ENCODE measurements around the gene ZXDA. TPM values are rescaled to one million over a fixed set of nuclear protein-coding genes. Genes with fewer than 3 reads are reported as not detected.

Gene ZXDA
- total RNA-seq, 1 experiment from 2014 or later = 4.0 TPM

GRCh38 chrX:57900975-57901374, 9.3 kb downstream of the ZXDA start:
- BruUV-seq (replicated peaks) = no TSS peak
- no peak for DNase-seq
- Mint-ChIP-seq H3K9me3 (ENCODE audit: low read depth, unreplicated experiment) (no peaks in the 10 kb centered on the region), H3K27ac (ENCODE audit: unreplicated experiment) (no peak overlapping the region), H3K4me1 (ENCODE audit: low read depth, unreplicated experiment) (peaks cover 1% of the 10 kb centered on the region), H3K27me3 (ENCODE audit: unreplicated experiment) (no peaks in the 10 kb centered on the region), H3K4me3 (ENCODE audit: low read depth, unreplicated experiment) (no peak overlapping the region), H3K36me3 (ENCODE audit: insufficient read depth, unreplicated experiment) (no peaks in the 10 kb centered on the region)
- intact Hi-C loops (cut with micrococcal nuclease; ENCODE audit: unreplicated experiment) = no loop called here
- TF ChIP-seq CTCF (IDR thresholded peaks at IDR 0.05; ENCODE audit: unreplicated experiment) = no peak
- CTCF ChIA-PET = no interaction called here

- BruUV-seq (replicated peaks) = no TSS peak
- no peaks in the 10 kb centered on the region for H3K27me3 Mint-ChIP-seq (ENCODE audit: unreplicated experiment)
- intact Hi-C loops (cut with micrococcal nuclease; ENCODE audit: unreplicated experiment) = no loop called here
- no peak for TF ChIP-seq CTCF (IDR thresholded peaks at IDR 0.05; ENCODE audit: unreplicated experiment)
- H3K36me3 Mint-ChIP-seq (ENCODE audit: insufficient read depth, unreplicated experiment) = no peaks in the 10 kb centered on the region
- H3K9me3 Mint-ChIP-seq (ENCODE audit: low read depth, unreplicated experiment) = no peaks in the 10 kb centered on the region
- H3K4me1 Mint-ChIP-seq (ENCODE audit: low read depth, unreplicated experiment) = no peaks in the 10 kb centered on the region
- no peak for DNase-seq
- H3K27ac Mint-ChIP-seq (ENCODE audit: unreplicated experiment) = no peak overlapping the region
- H3K4me3 Mint-ChIP-seq (ENCODE audit: low read depth, unreplicated experiment) = no peak overlapping the region
- CTCF ChIA-PET = no interaction called here
Measured at GRCh38 chrX:57899906-57900305, 10.4 kb downstream of the ZXDA start.

- no peaks in the 10 kb centered on the region for H3K27me3 Mint-ChIP-seq (ENCODE audit: unreplicated experiment)
- intact Hi-C loops (cut with micrococcal nuclease; ENCODE audit: unreplicated experiment) = no loop called here
- no peaks in the 10 kb centered on the region for H3K4me1 Mint-ChIP-seq (ENCODE audit: low read depth, unreplicated experiment)
- peaks cover 2% of the 10 kb centered on the region for H3K9me3 Mint-ChIP-seq (ENCODE audit: low read depth, unreplicated experiment)
- CTCF ChIA-PET = no interaction called here
- no peak overlapping the region for H3K4me3 Mint-ChIP-seq (ENCODE audit: low read depth, unreplicated experiment)
- no peaks in the 10 kb centered on the region for H3K36me3 Mint-ChIP-seq (ENCODE audit: insufficient read depth, unreplicated experiment)
- no peak for TF ChIP-seq CTCF (IDR thresholded peaks at IDR 0.05; ENCODE audit: unreplicated experiment)
- BruUV-seq (replicated peaks) = no TSS peak
- no peak overlapping the region for H3K27ac Mint-ChIP-seq (ENCODE audit: unreplicated experiment)
- no peak for DNase-seq
Measured at GRCh38 chrX:57899064-57899463, 11.2 kb downstream of the ZXDA start.

- Mint-ChIP-seq H3K27me3 (ENCODE audit: unreplicated experiment) (no peaks in the 10 kb centered on the region), H3K27ac (ENCODE audit: unreplicated experiment) (no peak overlapping the region), H3K4me1 (ENCODE audit: low read depth, unreplicated experiment) (no peaks in the 10 kb centered on the region), H3K4me3 (ENCODE audit: low read depth, unreplicated experiment) (no peak overlapping the region), H3K36me3 (ENCODE audit: insufficient read depth, unreplicated experiment) (no peaks in the 10 kb centered on the region), H3K9me3 (ENCODE audit: low read depth, unreplicated experiment) (peaks cover 8% of the 10 kb centered on the region)
- no peak for TF ChIP-seq CTCF (IDR thresholded peaks at IDR 0.05; ENCODE audit: unreplicated experiment)
- intact Hi-C loops (cut with micrococcal nuclease; ENCODE audit: unreplicated experiment) = no loop called here
- DNase-seq = no peak
- no TSS peak for BruUV-seq (replicated peaks)
- CTCF ChIA-PET = no interaction called here
Measured at GRCh38 chrX:57871463-57871862, 38.8 kb downstream of the ZXDA start.

Other genes starting within 250 kb of the ZXDA start
- gene NLRP2B, start 230.2 kb downstream of the ZXDA start, total RNA-seq (2022) = not detected in 2 replicates